Epidermal melanocyte (primary cell): ENCODE data around the gene SRSF8.
"Not testable (repeated sequence)": the region's sequence is repeated elsewhere in the genome, so short reads cannot be mapped to it uniquely, and the experiment has no call there.

Experiments
- DNase-seq: peaks from one replicate; pipeline ENCODE4 v3.0.0; 2011; ENCODE audit warnings: low spot score; ENCODE audit not compliant: insufficient read length

Gene SRSF8

GRCh38 chr11:95066716-95067038 lies at the start of gene SRSF8:
TSS of gene SRSF8 (plus strand) at chr11:95066919. CDS start at chr11:95067227, 308 bp downstream.
- no peak for DNase-seq

- DNase-seq, result not testable (repeated sequence)
Measured at GRCh38 chr11:95021468-95021867, 45.3 kb upstream of the SRSF8 start.

- DNase-seq, result no peak
Measured at GRCh38 chr11:95024958-95025357, 41.8 kb upstream of the SRSF8 start, which contains the start of gene KDM4E. TSS of gene KDM4E (plus strand) at chr11:95025258. CDS start at chr11:95025558, 300 bp downstream.

- DNase-seq, result not testable (repeated sequence)
Measured at GRCh38 chr11:95025594-95025993, 41.1 kb upstream of the SRSF8 start.

GRCh38 chr11:95028357-95028756 lies 38.4 kb upstream of the SRSF8 start:
- no peak for DNase-seq

GRCh38 chr11:95033051-95033450 lies 33.7 kb upstream of the SRSF8 start:
- DNase-seq, result no peak

GRCh38 chr11:95035316-95035715 lies 31.4 kb upstream of the SRSF8 start:
- no peak for DNase-seq

GRCh38 chr11:95037356-95038035 lies 29.2 kb upstream of the SRSF8 start:
- not testable (repeated sequence) for DNase-seq

GRCh38 chr11:95042239-95042638 lies 24.5 kb upstream of the SRSF8 start:
- no peak for DNase-seq

- DNase-seq, result no peak
Measured at GRCh38 chr11:95042906-95043305, 23.8 kb upstream of the SRSF8 start.

GRCh38 chr11:95044010-95044409 lies 22.7 kb upstream of the SRSF8 start:
- DNase-seq, result no peak

- no peak for DNase-seq
Measured at GRCh38 chr11:95045812-95046211, 20.9 kb upstream of the SRSF8 start.

GRCh38 chr11:95049122-95049521 lies 17.6 kb upstream of the SRSF8 start, which contains the start of gene KDM4F:
TSS of gene KDM4F (plus strand) at chr11:95049422.
- DNase-seq, result not testable (repeated sequence)

- DNase-seq, result no peak
Measured at GRCh38 chr11:95050595-95051202, 16.0 kb upstream of the SRSF8 start.

GRCh38 chr11:95054356-95054755 lies 12.4 kb upstream of the SRSF8 start:
- DNase-seq, result no peak

- DNase-seq, result no peak
Measured at GRCh38 chr11:95055283-95055897, 11.3 kb upstream of the SRSF8 start.

GRCh38 chr11:95057959-95058358 lies 8.8 kb upstream of the SRSF8 start:
- DNase-seq, result no peak

- DNase-seq, result no peak
Measured at GRCh38 chr11:95058621-95059020, 8.1 kb upstream of the SRSF8 start.

- no peak for DNase-seq
Measured at GRCh38 chr11:95059046-95059445, 7.7 kb upstream of the SRSF8 start.

GRCh38 chr11:95065336-95065735 lies 1.4 kb upstream of the SRSF8 start:
- no peak for DNase-seq

- DNase-seq, result peak; percentile 43
Measured at GRCh38 chr11:95067039-95067840, 521 bp downstream of the SRSF8 start.

- DNase-seq, result no peak
Measured at GRCh38 chr11:95067841-95068219, 1.1 kb downstream of the SRSF8 start.
